ENCODE data around the gene AP1G1.
"Not testable (repeated sequence)": the region's sequence is repeated elsewhere in the genome, so short reads cannot be mapped to it uniquely, and the experiment has no call there.

The AP1G1 gene

DNA sequence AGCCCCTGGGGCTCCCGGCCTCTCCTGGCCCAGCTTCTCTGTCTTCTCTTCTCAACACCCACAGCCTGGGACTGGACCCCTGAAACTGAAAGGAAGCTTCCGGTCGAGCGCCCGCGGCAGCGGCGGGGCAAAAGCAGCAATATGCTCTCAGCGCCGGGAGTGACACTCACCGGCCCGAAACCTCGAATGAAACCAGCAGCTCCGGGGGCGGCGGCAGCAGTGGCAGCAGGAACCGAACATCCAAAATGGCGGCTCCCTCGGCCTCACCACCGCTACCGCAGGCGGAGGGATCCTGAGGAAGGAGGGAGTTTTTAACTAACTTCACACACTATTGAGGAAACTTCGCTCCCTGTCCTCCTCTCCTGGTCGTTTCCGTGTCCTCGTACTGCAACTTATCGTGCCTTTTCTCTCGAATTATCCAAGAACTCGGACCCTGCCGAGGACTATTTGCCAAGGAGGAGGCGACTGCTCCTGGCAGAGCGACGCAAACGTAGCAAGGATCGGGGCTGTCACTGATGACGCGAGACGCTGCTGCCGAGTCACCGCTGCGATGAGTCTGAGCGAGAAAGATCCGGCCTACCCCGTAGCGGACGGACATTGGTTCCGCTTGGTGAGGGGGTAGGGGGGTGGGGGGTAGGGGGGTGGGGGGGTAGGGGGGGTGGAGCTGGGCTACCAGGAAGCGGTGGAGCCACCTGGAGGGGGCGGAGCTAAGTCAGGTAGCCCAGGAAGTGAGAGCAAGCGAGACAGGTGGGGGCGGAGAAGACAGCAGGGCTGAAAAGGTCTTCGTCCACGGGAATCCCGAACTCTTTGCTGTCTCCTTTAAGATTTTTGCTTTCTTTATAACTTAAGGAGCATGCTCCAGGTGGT lies at the start of gene AP1G1:
Gene AP1G1, minus strand, starts transcription at position 242 of the 867 bp plus-strand sequence. CDS start 19,355 bp downstream, outside the sequence.
- peak; percentile 98 for DNase-seq

DNA sequence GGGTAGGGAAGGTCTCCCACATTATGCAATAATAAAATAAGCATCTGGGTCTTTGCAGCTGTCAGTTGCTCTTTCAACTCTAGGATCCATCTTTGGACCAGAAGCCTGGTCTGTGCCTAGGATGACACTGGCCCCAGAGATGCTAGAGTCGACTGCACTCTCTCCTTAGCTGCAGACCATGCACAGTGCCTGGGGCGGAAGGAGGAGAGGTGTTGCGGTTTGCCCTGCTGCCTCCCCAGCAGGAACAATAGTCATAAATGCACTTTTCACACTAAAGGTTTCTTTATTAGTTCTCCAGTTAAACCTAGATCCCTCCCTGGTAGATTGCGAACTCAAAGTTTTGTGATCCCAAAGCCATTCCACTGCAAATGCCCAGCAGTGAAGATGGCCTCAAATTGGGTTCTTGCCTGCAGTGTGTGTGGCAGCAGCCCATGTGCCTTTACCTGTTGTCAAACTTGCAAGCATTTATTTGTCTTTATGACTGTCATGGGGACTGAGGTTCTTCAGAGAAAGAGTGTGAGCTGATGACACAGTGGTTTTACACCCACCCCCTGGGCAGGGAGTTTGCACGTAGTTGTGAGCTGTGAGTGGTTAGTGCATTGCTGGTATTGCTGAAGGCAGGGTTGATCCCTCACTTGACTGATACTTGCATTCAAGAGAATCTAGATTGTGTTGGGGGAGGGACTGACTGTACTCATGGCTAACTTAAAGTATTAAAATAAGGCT lies 47.5 kb upstream of the AP1G1 start:
- DNase-seq: no peak

DNA sequence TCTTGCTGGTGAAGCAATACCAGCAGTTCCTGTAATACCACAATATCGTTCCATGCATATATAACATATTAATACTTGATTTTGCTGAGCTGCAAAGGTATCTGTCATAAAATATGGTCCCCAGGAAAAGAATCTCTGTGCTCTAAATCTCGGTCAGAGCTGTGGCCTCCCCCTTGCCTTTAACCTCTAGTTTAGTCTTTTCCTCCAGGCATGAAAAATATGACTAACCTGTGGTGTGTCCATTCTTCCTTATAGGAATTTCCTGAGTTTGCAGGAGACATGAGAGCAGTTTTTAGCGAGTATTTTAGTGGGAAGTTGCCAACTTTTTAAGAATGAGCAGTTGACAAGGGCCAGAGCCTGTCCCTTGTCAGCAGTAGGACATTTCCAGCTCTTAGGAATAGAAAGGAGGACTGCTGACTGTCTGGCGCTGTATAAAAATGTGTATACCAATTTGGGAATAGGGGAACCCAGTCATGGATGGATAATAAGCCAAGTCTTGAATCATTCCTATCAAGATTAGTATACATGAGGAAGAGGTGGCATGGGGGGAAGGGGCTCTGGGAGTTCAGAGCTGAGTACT lies 45.8 kb upstream of the AP1G1 start:
- DNase-seq: no peak

- DNase-seq: no peak
These were observed 44.8 kb upstream of the AP1G1 start for GRCh38 chr16:71853413-71853812.

DNA sequence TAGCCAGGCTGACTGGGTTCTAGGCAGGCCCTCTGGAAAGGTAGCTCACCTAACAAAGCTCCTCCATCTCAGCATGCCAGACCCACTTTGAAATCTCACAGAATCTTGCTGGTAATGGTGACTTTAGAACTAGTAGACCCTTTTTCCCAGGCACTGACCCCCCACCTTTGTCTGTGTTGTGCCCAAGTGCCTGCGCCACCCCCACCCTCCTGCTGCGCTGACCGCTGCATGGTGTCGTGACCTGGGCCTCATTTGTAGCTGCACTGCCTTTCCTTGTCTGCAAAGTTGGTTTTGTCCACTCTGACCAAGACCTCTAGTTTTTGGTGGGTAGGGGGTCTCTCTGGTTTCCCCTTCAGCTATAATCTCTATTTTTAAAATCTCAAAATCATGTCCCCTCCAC lies 43.9 kb upstream of the AP1G1 start:
- DNase-seq: no peak

DNA sequence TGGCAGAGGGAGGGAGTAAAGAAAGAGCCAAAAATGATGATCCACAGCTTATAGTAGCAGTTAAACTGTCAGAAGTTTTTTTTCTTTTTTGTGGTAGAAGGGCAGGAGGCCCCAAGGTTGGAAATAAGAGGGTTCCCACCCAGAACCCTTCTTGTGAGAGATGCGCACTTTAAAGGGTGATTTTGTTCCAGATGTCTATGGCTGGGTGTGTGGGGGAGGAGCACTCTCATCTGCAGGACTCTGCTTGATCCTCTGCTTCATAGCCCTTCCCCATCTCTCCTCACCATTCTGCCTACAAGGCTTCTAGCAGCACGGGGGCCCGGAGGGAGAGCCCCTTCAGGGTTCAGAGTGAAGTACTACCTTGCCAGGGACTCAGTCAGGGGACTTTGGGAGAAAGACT lies 43.5 kb upstream of the AP1G1 start:
- DNase-seq: no peak

- no peak for DNase-seq
These were observed 43.1 kb upstream of the AP1G1 start for GRCh38 chr16:71851746-71852145.

DNA sequence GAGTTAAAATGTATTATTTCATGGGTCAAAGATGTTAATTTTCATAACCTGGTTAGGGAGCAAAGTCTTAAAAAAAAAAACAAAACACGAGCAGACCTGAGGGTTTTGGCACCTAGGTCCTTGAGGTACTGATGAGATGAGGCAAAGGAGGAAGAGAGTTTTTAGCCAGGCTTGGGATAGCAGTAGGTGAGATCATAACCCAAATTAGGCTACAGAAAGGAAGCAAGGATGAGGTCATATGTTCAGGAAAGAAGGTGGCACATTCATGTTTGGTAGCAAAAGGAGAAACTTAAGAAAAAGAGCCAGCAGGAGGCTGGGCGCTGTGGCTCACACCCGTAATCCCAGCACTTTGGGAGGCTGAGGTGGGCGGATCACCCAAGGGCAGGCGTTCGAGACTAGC lies 40.0 kb upstream of the AP1G1 start:
- no peak for DNase-seq

DNA sequence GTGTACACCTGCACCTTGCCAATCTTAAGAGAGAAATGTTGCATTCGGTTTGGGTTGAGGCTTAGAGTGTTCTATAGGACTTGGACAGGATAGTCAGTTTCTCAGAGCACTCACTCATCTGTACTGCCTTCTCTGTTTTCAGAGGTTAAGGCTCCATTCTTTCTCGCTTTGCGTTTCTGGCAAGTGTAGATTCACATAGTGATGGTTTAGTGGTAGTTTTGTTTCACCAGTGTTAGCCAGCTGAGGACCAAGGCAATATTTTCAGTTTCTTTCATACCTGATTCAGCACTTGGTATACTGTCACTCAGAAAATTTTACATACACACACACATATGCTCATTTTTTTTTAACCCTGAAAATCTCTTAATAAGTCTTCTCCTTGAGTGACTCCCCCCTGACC lies 38.5 kb upstream of the AP1G1 start:
- DNase-seq: no peak

DNA sequence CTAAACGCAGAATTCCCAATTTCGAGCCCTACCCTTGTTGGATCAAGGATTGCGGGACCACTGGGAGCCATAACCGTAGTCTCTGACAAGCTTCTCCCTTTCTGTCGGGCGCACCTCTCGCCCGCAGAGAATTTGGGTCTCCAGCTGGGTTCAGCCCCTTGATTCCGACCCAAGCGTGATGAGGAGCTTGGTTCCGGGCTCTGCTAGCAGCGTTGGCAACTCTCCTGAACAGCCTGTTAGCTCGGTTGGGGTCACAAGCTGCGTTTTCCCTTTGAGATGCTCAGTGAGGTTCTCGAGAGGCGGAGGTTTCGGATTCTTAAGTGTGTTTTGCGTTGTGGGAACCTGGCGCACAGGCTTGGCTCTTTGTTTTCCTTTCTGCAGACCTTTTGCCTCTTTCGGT lies 37.8 kb upstream of the AP1G1 start:
- no peak for DNase-seq

GRCh38 chr16:71845639-71846430 lies 37.2 kb upstream of the AP1G1 start, which contains the start of gene ATXN1L:
Gene ATXN1L, plus strand, starts transcription at chr16:71845976. Its CDS starts 3,765 bp downstream, at chr16:71849741.
- DNase-seq: peak; percentile 82

- DNase-seq: no peak
These were observed 34.9 kb upstream of the AP1G1 start for GRCh38 chr16:71843572-71843971.

DNA sequence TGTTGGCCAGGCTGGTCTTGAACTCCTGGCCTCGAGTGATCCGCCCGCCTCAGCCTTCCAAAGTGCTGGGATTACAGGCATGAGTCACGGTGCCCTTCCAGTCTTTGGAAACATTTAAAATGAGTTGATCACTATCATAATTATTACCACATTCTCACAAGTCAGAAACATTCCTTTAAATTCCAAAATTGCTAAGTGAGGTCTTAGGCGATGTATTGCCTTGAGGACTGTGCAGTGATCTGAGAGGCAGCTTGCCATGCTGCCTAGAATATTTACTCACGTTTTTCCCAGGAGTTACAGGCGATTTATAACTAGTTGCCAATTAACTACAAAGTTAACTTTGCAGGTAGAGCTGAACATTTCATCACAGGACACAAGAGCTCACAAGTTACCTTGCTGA lies 31.4 kb upstream of the AP1G1 start:
- no peak for DNase-seq

- DNase-seq: no peak
These were observed 28.5 kb upstream of the AP1G1 start for GRCh38 chr16:71837150-71837549.

DNA sequence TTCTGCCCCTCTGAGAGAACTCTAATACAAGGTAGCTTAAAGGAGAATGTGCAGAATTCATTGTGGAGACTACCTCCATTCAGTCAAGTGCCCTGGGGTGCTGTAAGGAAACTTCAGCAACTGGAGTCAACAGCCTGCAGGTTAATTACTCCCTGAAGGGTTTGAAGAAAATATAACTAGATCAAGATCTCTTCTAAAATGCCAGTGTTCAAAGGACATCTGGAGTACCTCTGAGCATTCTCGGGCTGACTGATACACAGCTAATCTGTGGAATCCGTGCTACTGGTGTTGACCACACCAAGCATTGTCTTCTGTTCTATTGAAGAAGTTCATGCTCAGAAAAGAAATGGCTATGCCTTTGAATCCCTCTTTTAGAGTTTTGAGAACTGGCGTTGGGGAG lies 25.7 kb upstream of the AP1G1 start:
- DNase-seq: no peak

GRCh38 chr16:71832112-71832511 lies 23.5 kb upstream of the AP1G1 start:
- DNase-seq: not testable (repeated sequence)

- DNase-seq: not testable (repeated sequence)
These were observed 23.1 kb upstream of the AP1G1 start for GRCh38 chr16:71831698-71832097.

GRCh38 chr16:71830359-71830758 lies 21.7 kb upstream of the AP1G1 start:
- DNase-seq: no peak

DNA sequence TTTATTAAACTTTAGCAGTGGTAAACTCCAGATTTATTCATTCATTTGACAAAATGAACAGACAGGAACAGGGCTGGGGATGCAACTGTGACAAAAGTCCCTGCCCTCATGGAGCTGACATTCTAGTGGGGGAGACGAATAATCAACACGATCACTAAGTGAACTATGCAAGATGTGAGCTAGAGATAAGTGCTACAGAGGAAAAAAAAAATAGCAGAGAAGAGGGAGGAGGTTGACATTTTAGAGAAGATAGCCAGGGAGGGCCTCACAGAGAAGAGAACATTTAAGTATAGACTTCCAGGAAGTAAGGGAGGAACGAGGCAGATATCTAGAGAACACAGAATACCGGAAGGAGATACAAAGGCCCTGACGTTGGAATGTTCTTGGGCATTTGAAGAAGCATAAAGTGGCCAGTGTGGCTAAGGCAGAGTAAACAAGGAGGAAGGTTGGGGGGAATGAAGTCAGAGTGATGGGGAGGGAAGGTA lies 17.9 kb upstream of the AP1G1 start:
- DNase-seq: no peak

GRCh38 chr16:71817155-71817500 lies 8.5 kb upstream of the AP1G1 start:
- DNase-seq: not testable (repeated sequence)

GRCh38 chr16:71811261-71811803 lies 2.7 kb upstream of the AP1G1 start:
- DNase-seq: no peak

- DNase-seq: not testable (repeated sequence)
These were observed 1.5 kb upstream of the AP1G1 start for GRCh38 chr16:71810155-71810530.

Measured in COR-L47 (cell line).